GM12878 (cell line): ENCODE data around the gene ALOXE3. TPM values are rescaled to one million over a fixed set of nuclear protein-coding genes. Genes with fewer than 3 reads are reported as not detected.

ENCODE experiments used
- ATAC-seq: fragments of 200-7000 bp; cut with Tn5 transposase; 3 replicates; pipeline ENCODE4 v1.9.1; 2020; ENCODE audit warnings: mild to moderate bottlenecking, moderate library complexity
- BruUV-seq: library from RNA; stranded (reverse); fragments of 400-500 nt; replicated peaks from 2 replicates; lab custom pipeline; 2021; lab: Mats Ljungman, UMichigan
- CTCF ChIA-PET: fragments of 300-600 bp; sonication (Branson Sonifier 250); formaldehyde crosslinking; extraction: SDS; loops from one replicate; lab custom pipeline; 2021; ENCODE audit warnings: inconsistent platforms; lab: Yijun Ruan, JAX
- POLR2A ChIA-PET: fragments of 350-600 bp; formaldehyde crosslinking; extraction: SDS; loops from one replicate; lab custom pipeline; 2021; ENCODE audit warnings: inconsistent platforms; lab: Charles Lee
- RAD21 ChIA-PET: fragments of 300-600 bp; sonication (Branson Sonifier 250); formaldehyde crosslinking; loops from one replicate; lab custom pipeline; 2023; ENCODE audit warnings: antibody characterized with exemption; ENCODE audit not compliant: unreplicated experiment; lab: Charles Lee
- SMC1A ChIA-PET: fragments of 300-600 bp; sonication (Branson Sonifier 250); formaldehyde crosslinking; loops from one replicate; lab custom pipeline; 2023; ENCODE audit not compliant: unreplicated experiment, uncharacterized antibody; lab: Charles Lee
- DNase-seq: peaks from one replicate; pipeline ENCODE4 v3.0.0-alpha.2; 2011; ENCODE audit warnings: low read depth, low spot score
- FAIRE-seq: peaks from 3 replicates; lab custom pipeline; 2011; peaks lifted over from hg19 to GRCh38; lab: Jason Lieb, UNC
- H2AFZ ChIP-seq: 2 replicates; pipeline ENCODE4 v1.6.0; 2011; ENCODE audit warnings: low read depth, low read length, control low read depth; ENCODE audit not compliant: control insufficient read depth
- H3K27ac ChIP-seq: 2 replicates; pipeline ENCODE4 v1.5.1; 2011; ENCODE audit warnings: control low read depth; ENCODE audit not compliant: control insufficient read depth, insufficient read depth
- H3K27me3 ChIP-seq, 2 experiments: replicated peaks in 1 of 2; 2 replicates each; pipeline versions ENCODE4 v1.6.0 to v1.6.1; 2011; ENCODE audit warnings: low read length in 1 of 2; ENCODE audit not compliant: control insufficient read depth in 2 of 2, insufficient read depth in 2 of 2
- H3K36me3 ChIP-seq, 2 experiments: 2 replicates each; pipeline ENCODE4 v1.5.1; 2011; ENCODE audit warnings: low read length in 1 of 2; ENCODE audit not compliant: control insufficient read depth in 2 of 2, insufficient read depth in 2 of 2
- H3K4me1 ChIP-seq: 2 replicates; pipeline ENCODE4 v1.6.1; 2011; ENCODE audit warnings: mild to moderate bottlenecking, low read length, moderate library complexity, mixed read lengths; ENCODE audit not compliant: control insufficient read depth, insufficient read depth
- H3K4me2 ChIP-seq: 2 replicates; pipeline ENCODE4 v1.6.0; 2011; ENCODE audit warnings: control low read depth; ENCODE audit not compliant: control insufficient read depth, insufficient read depth
- H3K4me3 ChIP-seq: fragments of 200-600 bp; sonication (generic); 2 replicates; pipeline ENCODE4 v1.5.1; 2016
- H3K79me2 ChIP-seq: 2 replicates; pipeline ENCODE4 v1.6.0; 2011; ENCODE audit warnings: low read length; ENCODE audit not compliant: control insufficient read depth, insufficient read depth
- H3K9ac ChIP-seq: 2 replicates; pipeline ENCODE4 v1.8.0; 2011; ENCODE audit warnings: low read length, control low read depth, mixed read lengths; ENCODE audit not compliant: control insufficient read depth, insufficient read depth
- H3K9me3 ChIP-seq: replicated peaks from 3 replicates; pipeline ENCODE4 v1.5.1; 2011; ENCODE audit warnings: mild to moderate bottlenecking, low read length; ENCODE audit not compliant: control insufficient read depth, insufficient read depth
- H4K20me1 ChIP-seq: 2 replicates; pipeline ENCODE4 v1.6.0; 2011; ENCODE audit not compliant: control insufficient read depth, insufficient read depth
- ATF3 ChIP-seq: IDR thresholded peaks from 2 replicates; pipeline ENCODE4 v1.6.1; 2011; ENCODE audit warnings: low read depth, mild to moderate bottlenecking, low read length, moderate library complexity, borderline replicate concordance; ENCODE audit errors: extremely low read depth
- CBX5 ChIP-seq: sonication (generic); IDR thresholded peaks from 2 replicates; pipeline ENCODE4 v1.6.1; 2016; ENCODE audit warnings: low read depth, moderate library complexity, mild to moderate bottlenecking, inconsistent platforms
- EP300 ChIP-seq, 2 experiments: fragments of 150-350 bp in 1 of 2; IDR thresholded peaks; 2 replicates each; pipeline ENCODE4 v1.6.1; 2011 to 2012; ENCODE audit warnings: low read depth in 2 of 2, low read length in 2 of 2, borderline replicate concordance in 1 of 2, improper control_type of control experiment in 1 of 2, inconsistent platforms in 1 of 2; ENCODE audit not compliant: control insufficient read depth in 1 of 2
- ETV6 ChIP-seq, 2 experiments: fragments of 450-650 bp in 1 of 2; IDR thresholded peaks in 1 of 2; conservative IDR thresholded peaks in 1 of 2; 2 replicates each; pipeline ENCODE4 v1.6.1; 2014; ENCODE audit warnings: antibody characterized with exemption in 1 of 2, borderline replicate concordance in 1 of 2, low read depth in 1 of 2, mild to moderate bottlenecking in 1 of 2, moderate library complexity in 1 of 2
- EZH2 ChIP-seq: IDR thresholded peaks from 2 replicates; pipeline ENCODE4 v1.6.1; 2012; ENCODE audit warnings: low read depth, mild to moderate bottlenecking, control low read depth, inconsistent platforms, low read length, borderline replicate concordance; ENCODE audit not compliant: control insufficient read depth
- FOXK2 ChIP-seq: fragments of 450-650 bp; IDR thresholded peaks from 2 replicates; pipeline ENCODE4 v1.6.1; 2017; ENCODE audit warnings: mild to moderate bottlenecking, moderate library complexity
- HDGF ChIP-seq: fragments of 450-650 bp; IDR thresholded peaks from 2 replicates; pipeline ENCODE4 v1.6.1; 2016; ENCODE audit warnings: antibody characterized with exemption
- IKZF1 ChIP-seq: fragments of 450-650 bp; conservative IDR thresholded peaks from 2 replicates; pipeline ENCODE4 v1.6.1; 2017; ENCODE audit warnings: antibody characterized with exemption, mild to moderate bottlenecking
- MYB ChIP-seq: fragments of 150-350 bp; IDR thresholded peaks from 2 replicates; pipeline ENCODE4 v1.6.1; 2014; ENCODE audit warnings: mild to moderate bottlenecking, low read depth, low read length, borderline replicate concordance
- NFYA ChIP-seq: IDR thresholded peaks from 2 replicates; pipeline ENCODE4 v1.6.1; 2011; ENCODE audit warnings: low read depth, mild to moderate bottlenecking, low read length, improper control_type of control experiment, borderline replicate concordance
- USF2 ChIP-seq: IDR thresholded peaks from 2 replicates; pipeline ENCODE4 v1.6.1; 2011; ENCODE audit warnings: low read depth, low read length, improper control_type of control experiment, borderline replicate concordance
- YY1 ChIP-seq: IDR thresholded peaks from 2 replicates; pipeline ENCODE4 v1.6.1; 2011; ENCODE audit warnings: low read depth, mild to moderate bottlenecking, low read length
- ZNF274 ChIP-seq: IDR thresholded peaks from one replicate; pipeline ENCODE4 v1.8.0; 2011; ENCODE audit not compliant: insufficient read length, insufficient read depth
- ZNF384 ChIP-seq: IDR thresholded peaks from 2 replicates; pipeline ENCODE4 v1.6.1; 2012; ENCODE audit warnings: low read depth, mild to moderate bottlenecking, low read length, improper control_type of control experiment, borderline replicate concordance
- WGBS: methylation state at CpG from one replicate; pipeline ENCODE4 v1.1.6; 2016; ENCODE audit warnings: low lambda C conversion rate; ENCODE audit not compliant: insufficient replicate concordance, insufficient coverage; ENCODE audit errors: missing lambda C conversion rate; 5-methylcytosine and 5-hydroxymethylcytosine counted together
- in situ Hi-C: fragments of 300-500 bp; cut with MboI; formaldehyde crosslinking; loops from 9 replicates; pipeline ENCODE4 v1.14.3; 2018; ENCODE audit warnings: mixed read lengths
- intact Hi-C: fragments of 100-400 bp; cut with micrococcal nuclease; formaldehyde crosslinking; loops from one replicate; pipeline ENCODE4 v1.14.2; 2022; ENCODE audit not compliant: unreplicated experiment
- polyA plus RNA-seq, 11 experiments: library from polyadenylated mRNA; depleted of rRNA in 4 of 11; unstranded in 6 of 11; stranded (reverse) in 5 of 11; fragments of >200 nt; fragmentation: Nextera tagmentation in 4 of 11; fragmentation: Illumina TruSeq in 1 of 11; extraction: Ambion mirVana in 4 of 11; extraction: Trizol in 1 of 11; gene quantifications; 1 replicate in 1 of 11; 2 replicates in 10 of 11; pipeline versions ENCODE4 v1.2.1 to v1.2.3, GENCODE V29; 2011 to 2016; ENCODE audit warnings: inconsistent platforms in 2 of 11, missing spikeins in 2 of 11, low read depth in 1 of 11
- total RNA-seq, 4 experiments: library from RNA; depleted of rRNA in 3 of 4; stranded (reverse); fragments of >200 nt in 3 of 4; fragmentation: Illumina TruSeq in 1 of 4; extraction: Trizol in 1 of 4; gene quantifications; 2 replicates each; pipeline versions ENCODE4 v1.2.1 to v1.2.3, GENCODE V29; 2013 to 2021
- TF ChIP-seq, protein P1 (sequence below): fragments of 450-650 bp; IDR thresholded peaks from 2 replicates; pipeline ENCODE4 v1.6.1; 2017; ENCODE audit warnings: antibody characterized with exemption, mild to moderate bottlenecking, moderate library complexity

ALOXE3 gene
- total and polyA plus RNA-seq, 10 of the 15 experiments (the other 5 are each of a cell fraction or from before 2014, with no cell fraction given) = 0.04 TPM; not detected in 9

DNA sequence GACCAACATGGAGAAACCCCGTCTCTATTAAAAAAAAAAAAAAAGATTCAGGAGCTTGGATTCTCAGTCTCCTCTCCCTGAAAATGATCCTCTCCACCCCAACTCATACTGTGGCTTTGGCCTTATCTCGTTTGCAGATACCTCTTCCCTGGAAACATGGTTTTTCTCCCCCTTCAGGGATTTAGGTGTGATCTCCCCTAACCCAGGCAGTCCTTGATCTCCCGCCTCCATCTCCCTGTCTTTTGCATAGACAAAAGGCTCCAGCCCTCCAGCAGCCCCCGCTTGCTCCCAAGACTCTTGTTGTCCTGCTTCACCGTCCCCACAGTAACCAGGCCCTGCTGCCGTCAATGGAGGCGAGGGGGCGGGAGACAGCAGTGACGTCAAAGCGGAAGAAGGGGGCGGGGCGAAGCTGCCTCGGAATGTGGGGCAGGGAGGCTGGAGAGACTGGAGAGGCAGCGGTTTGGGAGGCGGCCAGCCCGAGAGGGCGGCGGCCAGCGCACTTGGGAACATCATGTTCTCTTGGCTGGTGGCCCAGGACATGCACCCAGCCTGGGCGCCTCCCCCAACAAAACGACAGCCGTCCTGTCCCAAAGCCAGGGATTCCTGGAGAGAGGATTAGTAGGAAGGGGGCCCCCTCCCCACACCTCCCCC is 35.8 kb upstream of the ALOXE3 start (continued):
- TF ChIP-seq, protein P1, sequence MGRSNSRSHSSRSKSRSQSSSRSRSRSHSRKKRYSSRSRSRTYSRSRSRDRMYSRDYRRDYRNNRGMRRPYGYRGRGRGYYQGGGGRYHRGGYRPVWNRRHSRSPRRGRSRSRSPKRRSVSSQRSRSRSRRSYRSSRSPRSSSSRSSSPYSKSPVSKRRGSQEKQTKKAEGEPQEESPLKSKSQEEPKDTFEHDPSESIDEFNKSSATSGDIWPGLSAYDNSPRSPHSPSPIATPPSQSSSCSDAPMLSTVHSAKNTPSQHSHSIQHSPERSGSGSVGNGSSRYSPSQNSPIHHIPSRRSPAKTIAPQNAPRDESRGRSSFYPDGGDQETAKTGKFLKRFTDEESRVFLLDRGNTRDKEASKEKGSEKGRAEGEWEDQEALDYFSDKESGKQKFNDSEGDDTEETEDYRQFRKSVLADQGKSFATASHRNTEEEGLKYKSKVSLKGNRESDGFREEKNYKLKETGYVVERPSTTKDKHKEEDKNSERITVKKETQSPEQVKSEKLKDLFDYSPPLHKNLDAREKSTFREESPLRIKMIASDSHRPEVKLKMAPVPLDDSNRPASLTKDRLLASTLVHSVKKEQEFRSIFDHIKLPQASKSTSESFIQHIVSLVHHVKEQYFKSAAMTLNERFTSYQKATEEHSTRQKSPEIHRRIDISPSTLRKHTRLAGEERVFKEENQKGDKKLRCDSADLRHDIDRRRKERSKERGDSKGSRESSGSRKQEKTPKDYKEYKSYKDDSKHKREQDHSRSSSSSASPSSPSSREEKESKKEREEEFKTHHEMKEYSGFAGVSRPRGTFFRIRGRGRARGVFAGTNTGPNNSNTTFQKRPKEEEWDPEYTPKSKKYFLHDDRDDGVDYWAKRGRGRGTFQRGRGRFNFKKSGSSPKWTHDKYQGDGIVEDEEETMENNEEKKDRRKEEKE = no peak
- TF ChIP-seq FOXK2 (no peak), ZNF384 (no peak), NFYA (no peak), CBX5 (no peak), IKZF1 (peak; percentile 81), YY1 (peak; percentile 79; the same call in 1 of the 2 replicates)
- TF ChIP-seq, all 136 proteins: peak for 24

DNA sequence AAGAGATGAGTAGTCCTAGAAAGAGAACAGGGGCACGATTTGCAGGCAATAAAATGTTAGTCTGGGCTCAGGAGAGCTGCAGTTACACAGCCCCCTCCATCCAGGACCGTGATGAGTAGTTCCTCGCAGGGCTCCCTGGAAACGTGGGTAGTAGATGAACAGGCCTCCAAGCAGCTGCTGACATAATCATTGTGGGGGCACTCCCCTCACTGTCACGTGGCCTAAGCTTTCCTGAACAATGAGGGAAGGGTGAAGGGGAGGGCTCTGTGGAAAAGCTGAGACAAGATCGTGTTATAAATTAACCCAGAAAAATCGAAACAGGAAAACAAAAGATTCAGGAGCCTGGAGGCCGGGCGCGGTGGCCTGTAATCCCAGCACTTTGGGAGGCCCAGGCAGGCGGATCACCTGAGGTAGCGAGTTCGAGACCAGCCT is 35.2 kb upstream of the ALOXE3 start:
- Histone ChIP-seq H3K36me3 (peaks cover 2 to 6% of the 10 kb centered on the region in 2 experiments; a peak in 3 of 4 replicates), H2AFZ (no peak overlapping the region), H3K27ac (no peak overlapping the region), H3K79me2 (peaks cover 21% of the 10 kb centered on the region), H3K27me3 (no peaks in the 10 kb centered on the region), H3K4me1 (peaks cover 22% of the 10 kb centered on the region), H3K4me3 (no peak overlapping the region), H4K20me1 (no peaks in the 10 kb centered on the region; the same call in 1 of the 2 replicates), H3K9me3 (no peaks in the 10 kb centered on the region), H3K9ac (no peak overlapping the region), H3K4me2 (no peak overlapping the region)
- ChIA-PET SMC1A (interaction anchor here (1.3 kb wide), 2 partner anchors 26 to 63 kb away, joined by 3 to 4 read pairs; no protein-coding TSS in a partner anchor), RAD21 (interaction anchor here (4.1 kb wide), 1 partner anchor 15 kb away, joined by 33 read pairs; no protein-coding TSS in a partner anchor), CTCF (interaction anchor here (1.8 to 4.4 kb wide), 2 partner anchors 15 to 35 kb away, joined by 6 to 36 read pairs; no protein-coding TSS in a partner anchor), POLR2A (interaction anchor here (0.5 to 7.5 kb wide), 5 partner anchors 10 to 63 kb away, joined by 3 to 71 read pairs (median 5); partner anchors contain the start of gene BORCS6)
- DNase-seq (no peak), ATAC-seq (no peak), FAIRE-seq (no peak)
- in situ Hi-C loops = no loop called here
- intact Hi-C loops = no loop called here
- BruUV-seq = no TSS peak
- WGBS = 45% methylated on average over 13 of the region's 13 CpGs
- no peak for TF ChIP-seq HDGF
- TF ChIP-seq EZH2 = no peak
- 0 out of 4 replicates have a peak, but pooled peaks of 1 of the 2 experiments have one; percentile 9 for TF ChIP-seq ETV6 (conservative IDR thresholded peaks at IDR 0.05 in 1 of 2, IDR thresholded peaks at IDR 0.05 in 1 of 2; ENCODE audit: borderline replicate concordance in 1 of 2, low read depth in 1 of 2)
- no peak; the same call in 1 of the 2 replicates for TF ChIP-seq USF2
- TF ChIP-seq ZNF274 = no peak
- TF ChIP-seq ATF3 = peak; percentile 17; the same call in 1 of the 2 replicates
- no peak for TF ChIP-seq MYB
- TF ChIP-seq EP300 (IDR thresholded peaks at IDR 0.05; ENCODE audit: borderline replicate concordance in 1 of 2, control insufficient read depth in 1 of 2, low read depth in 2 of 2, low read length in 2 of 2) = no peak
